ENCODE results near the gene LILRA6. TPM values are rescaled to one million over a fixed set of nuclear protein-coding genes. Genes with fewer than 3 reads are reported as not detected.
A peak's percentile ranks its signal among the peaks of the same experiment; 100 is the strongest.

LILRA6 gene
- total and polyA plus RNA-seq, 2 of the 13 experiments (the other 11 are each of a cell fraction or from before 2014, with no cell fraction given), result not detected

- TF ChIP-seq CREB3 (CRISPR knock-in tag; IDR thresholded peaks at IDR 0.05) (no peak), MYNN (CRISPR knock-in tag; IDR thresholded peaks at IDR 0.05; ENCODE audit: low read depth) (no peak), FOXA1 (IDR thresholded peaks at IDR 0.05) (no peak), FOXA1 (CRISPR knock-in tag; IDR thresholded peaks at IDR 0.05) (no peak), MAZ (IDR thresholded peaks at IDR 0.05; ENCODE audit: borderline replicate concordance, low read depth, low read length) (no peak), MAZ (CRISPR knock-in tag; IDR thresholded peaks at IDR 0.05; ENCODE audit: low read depth) (no peak; the same call in 1 of the 2 replicates), NR2C2 (CRISPR knock-in tag; IDR thresholded peaks at IDR 0.05; ENCODE audit: borderline replicate concordance) (0 out of 2 replicates have a peak, but pooled peaks have one; percentile 32), ZMAT3 (CRISPR knock-in tag; conservative IDR thresholded peaks at IDR 0.05) (no peak), BCL6 (CRISPR knock-in tag; IDR thresholded peaks at IDR 0.05) (no peak), ZNF333 (CRISPR knock-in tag; IDR thresholded peaks at IDR 0.05; ENCODE audit: borderline replicate concordance) (no peak), ZNF274 (CRISPR knock-in tag; IDR thresholded peaks at IDR 0.05) (no peak), HOXA7 (CRISPR knock-in tag; IDR thresholded peaks at IDR 0.05) (no peak), RARA (CRISPR knock-in tag; IDR thresholded peaks at IDR 0.05) (0 out of 2 replicates have a peak, but pooled peaks have one; percentile 8), ZFP62 (CRISPR knock-in tag; IDR thresholded peaks at IDR 0.05) (no peak), MTA1 (CRISPR knock-in tag; IDR thresholded peaks at IDR 0.05; ENCODE audit: borderline replicate concordance) (0 out of 2 replicates have a peak, but pooled peaks have one; percentile 11), ZFP37 (CRISPR knock-in tag; IDR thresholded peaks at IDR 0.05; ENCODE audit: borderline replicate concordance) (no peak), KLF11 (CRISPR knock-in tag; IDR thresholded peaks at IDR 0.05) (no peak), NFKB2 (CRISPR knock-in tag; IDR thresholded peaks at IDR 0.05; ENCODE audit: borderline replicate concordance) (no peak), RERE (CRISPR knock-in tag; IDR thresholded peaks at IDR 0.05; ENCODE audit: low read depth) (no peak), ZNF280D (CRISPR knock-in tag; IDR thresholded peaks at IDR 0.05) (peak; percentile 13; the same call in 1 of the 2 replicates), SOX5 (CRISPR knock-in tag; IDR thresholded peaks at IDR 0.05; ENCODE audit: borderline replicate concordance) (no peak), HES4 (CRISPR knock-in tag; IDR thresholded peaks at IDR 0.05; ENCODE audit: borderline replicate concordance) (no peak), MATR3 (CRISPR knock-in tag; IDR thresholded peaks at IDR 0.05) (no peak), THAP11 (CRISPR knock-in tag; IDR thresholded peaks at IDR 0.05) (peak; percentile 54)
These were observed 52.0 kb downstream of the LILRA6 start (continued) for GRCh38 chr19:54190503-54191010.

Data from HepG2 (cell line).